ENCODE measurements around the gene PACSIN3. TPM values are rescaled to one million over a fixed set of nuclear protein-coding genes. Genes with fewer than 3 reads are reported as not detected.

PACSIN3 gene
- 10 to 100 TPM; 42.5 to 59.3 (median 53.5) TPM for total RNA-seq

GRCh38 chr11:47186076-47186699 lies at the start of gene PACSIN3:
TSS of gene PACSIN3 (minus strand) at chr11:47186434. CDS start at chr11:47182727, 3,707 bp downstream.
- no peak for DNase-seq (ENCODE audit: low spot score in 2 of 2)
- H3K4me1 ChIP-seq: peaks cover 47% of the 10 kb centered on the region
- peak within 1 kb of the TSS; percentile 85 for H3K4me3 ChIP-seq
- no peaks in the 10 kb centered on the region for H3K9me3 ChIP-seq
- no peaks in the 10 kb centered on the region for H3K36me3 ChIP-seq
- peak within 1 kb of the TSS; percentile 88 for H3K27ac ChIP-seq
- 0% methylated on average over 16 of the region's 80 CpGs for WGBS
- TF ChIP-seq POLR2AphosphoS5 (IDR thresholded peaks at IDR 0.05): no peak
- TF ChIP-seq CTCF (IDR thresholded peaks at IDR 0.05): no peak
- TF ChIP-seq POLR2A (IDR thresholded peaks at IDR 0.05): no peak
- TF ChIP-seq EP300 (IDR thresholded peaks at IDR 0.05): no peak
- no peaks in the 10 kb centered on the region for H3K27me3 ChIP-seq

DNA sequence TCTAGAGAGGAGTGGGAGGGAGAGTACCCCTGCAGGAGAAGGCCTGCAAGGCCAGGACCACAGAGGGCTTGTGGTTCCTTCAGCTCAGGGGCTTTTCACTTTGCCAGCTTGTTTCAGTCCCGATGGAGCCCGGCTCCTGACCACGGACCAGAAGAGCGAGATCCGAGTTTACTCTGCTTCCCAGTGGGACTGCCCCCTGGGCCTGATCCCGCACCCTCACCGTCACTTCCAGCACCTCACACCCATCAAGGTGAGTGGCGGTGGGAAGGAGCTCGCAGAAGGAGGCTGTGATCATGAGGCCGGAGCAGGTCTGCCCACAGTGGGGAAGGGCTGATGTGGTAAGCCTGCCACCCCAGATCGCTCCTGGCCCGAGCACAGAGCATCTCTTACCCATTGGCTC lies 48.9 kb upstream of the PACSIN3 start:
- TF ChIP-seq CTCF (IDR thresholded peaks at IDR 0.05) (no peak), POLR2A (IDR thresholded peaks at IDR 0.05) (no peak), EP300 (IDR thresholded peaks at IDR 0.05) (no peak), POLR2AphosphoS5 (IDR thresholded peaks at IDR 0.05) (no peak)
- no peak for DNase-seq (ENCODE audit: low spot score in 2 of 2)
- Histone ChIP-seq H3K27ac (no peak overlapping the region), H3K27me3 (no peaks in the 10 kb centered on the region), H3K4me1 (peaks cover 7% of the 10 kb centered on the region), H3K9me3 (no peaks in the 10 kb centered on the region), H3K36me3 (peaks cover 64% of the 10 kb centered on the region), H3K4me3 (no peak overlapping the region)
- 92% methylated on average over 12 of the region's 12 CpGs for WGBS

GRCh38 chr11:47234669-47235100 lies 48.5 kb upstream of the PACSIN3 start:
- Histone ChIP-seq H3K4me1 (peaks cover 7% of the 10 kb centered on the region), H3K4me3 (no peak overlapping the region), H3K9me3 (no peaks in the 10 kb centered on the region), H3K27ac (no peak overlapping the region), H3K36me3 (peaks cover 61% of the 10 kb centered on the region), H3K27me3 (no peaks in the 10 kb centered on the region)
- WGBS: 56% methylated on average over 11 of the region's 12 CpGs
- TF ChIP-seq POLR2AphosphoS5 (IDR thresholded peaks at IDR 0.05) (no peak), POLR2A (IDR thresholded peaks at IDR 0.05) (no peak), EP300 (IDR thresholded peaks at IDR 0.05) (no peak), CTCF (IDR thresholded peaks at IDR 0.05) (no peak)
- no peak for DNase-seq (ENCODE audit: low spot score in 2 of 2)

GRCh38 chr11:47233989-47234668 lies 47.9 kb upstream of the PACSIN3 start:
- DNase-seq (ENCODE audit: low spot score in 2 of 2): no peak
- H3K36me3 ChIP-seq: peaks cover 59% of the 10 kb centered on the region
- H3K27ac ChIP-seq: no peak overlapping the region
- no peaks in the 10 kb centered on the region for H3K9me3 ChIP-seq
- WGBS: 66% methylated on average over 11 of the region's 11 CpGs
- TF ChIP-seq EP300 (IDR thresholded peaks at IDR 0.05): no peak
- TF ChIP-seq POLR2AphosphoS5 (IDR thresholded peaks at IDR 0.05): no peak
- TF ChIP-seq CTCF (IDR thresholded peaks at IDR 0.05): no peak
- TF ChIP-seq POLR2A (IDR thresholded peaks at IDR 0.05): no peak
- no peak overlapping the region for H3K4me3 ChIP-seq
- H3K27me3 ChIP-seq: no peaks in the 10 kb centered on the region
- peaks cover 7% of the 10 kb centered on the region for H3K4me1 ChIP-seq

- Histone ChIP-seq H3K4me3 (no peak overlapping the region), H3K9me3 (no peaks in the 10 kb centered on the region), H3K27ac (no peak overlapping the region), H3K36me3 (peaks cover 52% of the 10 kb centered on the region), H3K4me1 (peaks cover 5% of the 10 kb centered on the region), H3K27me3 (no peaks in the 10 kb centered on the region)
- TF ChIP-seq POLR2AphosphoS5 (IDR thresholded peaks at IDR 0.05): no peak
- no peak for TF ChIP-seq POLR2A (IDR thresholded peaks at IDR 0.05)
- TF ChIP-seq EP300 (IDR thresholded peaks at IDR 0.05): no peak
- no peak for TF ChIP-seq CTCF (IDR thresholded peaks at IDR 0.05)
- WGBS: 94% methylated on average over 4 of the region's 4 CpGs
- DNase-seq (ENCODE audit: low spot score in 2 of 2): no peak
Measured at GRCh38 chr11:47233051-47233450, 46.8 kb upstream of the PACSIN3 start.
